ENCODE results near the gene ISCA1. TPM values are rescaled to one million over a fixed set of nuclear protein-coding genes. Genes with fewer than 3 reads are reported as not detected.
A peak's percentile ranks its signal among the peaks of the same experiment; 100 is the strongest.

Gene ISCA1
- total and polyA plus RNA-seq, 3 donors from 2014 or later = 40.9 to 66.2 (median 48.3) TPM

DNA sequence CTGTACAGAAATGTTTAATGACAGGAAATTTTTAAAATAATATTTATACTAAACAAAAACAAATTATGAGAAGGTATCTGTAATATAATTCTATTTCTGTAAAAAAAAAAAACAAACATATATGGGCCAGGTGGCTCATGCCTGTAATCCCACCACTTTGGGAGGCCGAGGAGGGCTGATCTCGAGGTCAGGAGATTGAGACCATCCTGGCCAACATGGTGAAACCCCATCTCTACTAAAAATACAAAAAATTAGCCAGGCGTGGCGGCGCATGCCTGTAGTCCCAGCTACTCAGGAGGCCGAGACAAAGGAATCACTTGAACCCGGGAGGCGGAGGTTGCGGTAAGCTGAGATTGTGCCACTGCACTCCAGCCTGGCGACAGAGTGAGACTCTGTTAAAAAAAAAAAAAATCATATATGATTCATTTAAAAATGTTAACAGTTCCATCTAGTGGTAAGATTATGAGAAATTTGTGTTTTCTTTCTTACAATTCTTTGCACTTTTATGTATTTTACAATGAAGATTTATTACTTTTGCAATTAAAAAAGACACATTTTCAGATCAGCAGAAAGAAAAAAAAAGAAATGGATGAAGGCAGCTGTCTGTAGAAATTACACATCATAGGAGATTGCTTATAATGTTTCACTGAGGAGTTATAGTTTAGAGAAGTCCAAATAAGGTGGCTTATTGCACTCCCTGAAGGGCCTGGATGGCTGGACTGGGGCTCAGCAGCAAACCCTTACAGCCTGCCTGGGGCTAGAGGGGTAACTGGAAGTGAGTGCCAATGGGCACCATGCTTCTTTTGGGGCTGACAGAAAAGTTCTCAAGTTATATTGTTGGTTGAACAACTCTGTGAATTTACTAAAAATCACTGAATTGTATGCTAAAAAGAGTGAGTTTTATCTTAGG is 43.2 kb downstream of the ISCA1 start:
- TF ChIP-seq, protein P1, sequence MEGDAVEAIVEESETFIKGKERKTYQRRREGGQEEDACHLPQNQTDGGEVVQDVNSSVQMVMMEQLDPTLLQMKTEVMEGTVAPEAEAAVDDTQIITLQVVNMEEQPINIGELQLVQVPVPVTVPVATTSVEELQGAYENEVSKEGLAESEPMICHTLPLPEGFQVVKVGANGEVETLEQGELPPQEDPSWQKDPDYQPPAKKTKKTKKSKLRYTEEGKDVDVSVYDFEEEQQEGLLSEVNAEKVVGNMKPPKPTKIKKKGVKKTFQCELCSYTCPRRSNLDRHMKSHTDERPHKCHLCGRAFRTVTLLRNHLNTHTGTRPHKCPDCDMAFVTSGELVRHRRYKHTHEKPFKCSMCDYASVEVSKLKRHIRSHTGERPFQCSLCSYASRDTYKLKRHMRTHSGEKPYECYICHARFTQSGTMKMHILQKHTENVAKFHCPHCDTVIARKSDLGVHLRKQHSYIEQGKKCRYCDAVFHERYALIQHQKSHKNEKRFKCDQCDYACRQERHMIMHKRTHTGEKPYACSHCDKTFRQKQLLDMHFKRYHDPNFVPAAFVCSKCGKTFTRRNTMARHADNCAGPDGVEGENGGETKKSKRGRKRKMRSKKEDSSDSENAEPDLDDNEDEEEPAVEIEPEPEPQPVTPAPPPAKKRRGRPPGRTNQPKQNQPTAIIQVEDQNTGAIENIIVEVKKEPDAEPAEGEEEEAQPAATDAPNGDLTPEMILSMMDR (IDR thresholded peaks at IDR 0.05) = peak in 1 of 3 experiments; percentile 33
- no peak for TF ChIP-seq POLR2A (IDR thresholded peaks at IDR 0.05)
- DNase-seq = no peak
- Histone ChIP-seq H3K27ac (no peak overlapping the region), H3K4me1 (no peaks in the 10 kb centered on the region), H3K9me3 (no peaks in the 10 kb centered on the region), H3K27me3 (no peaks in the 10 kb centered on the region), H3K36me3 (ENCODE audit: low read depth, missing control alignments) (no peaks in the 10 kb centered on the region), H3K4me3 (no peak overlapping the region)
- WGBS, 2 donors = 61 to 72% methylated on average over 10 of the region's 10 CpGs
- intact Hi-C loops (cut with DNase I; ENCODE audit: low total_unique reads) = no loop called here

DNA sequence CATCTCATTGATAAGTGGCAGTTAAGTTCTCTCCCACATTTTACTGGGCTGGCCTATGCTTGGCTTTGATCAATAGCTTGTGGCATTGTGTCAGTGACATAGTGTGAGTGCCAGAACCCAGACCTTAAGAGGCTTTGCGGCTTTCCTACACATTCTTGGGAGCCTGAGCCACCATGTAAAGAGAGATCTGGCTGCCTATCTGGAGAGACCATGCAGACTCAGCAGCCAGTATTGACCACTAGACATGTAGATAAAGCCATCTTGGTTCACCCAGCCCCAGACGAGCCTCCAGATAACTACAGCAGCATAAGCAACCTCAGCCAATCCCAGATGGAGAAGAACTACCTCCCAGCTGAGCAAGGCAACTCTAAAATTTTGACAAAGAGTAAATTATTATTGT is 51.5 kb downstream of the ISCA1 start:
- Histone ChIP-seq H3K36me3 (ENCODE audit: low read depth, missing control alignments) (no peaks in the 10 kb centered on the region), H3K4me3 (no peak overlapping the region), H3K27me3 (no peaks in the 10 kb centered on the region), H3K27ac (no peak overlapping the region), H3K4me1 (no peaks in the 10 kb centered on the region), H3K9me3 (no peaks in the 10 kb centered on the region)
- WGBS, 2 donors = 88 to 95% methylated on average over 2 of the region's 2 CpGs
- intact Hi-C loops (cut with DNase I; ENCODE audit: low total_unique reads) = no loop called here
- TF ChIP-seq, protein P1 (IDR thresholded peaks at IDR 0.05) = no peak
- TF ChIP-seq POLR2A (IDR thresholded peaks at IDR 0.05) = no peak
- DNase-seq = no peak

DNA sequence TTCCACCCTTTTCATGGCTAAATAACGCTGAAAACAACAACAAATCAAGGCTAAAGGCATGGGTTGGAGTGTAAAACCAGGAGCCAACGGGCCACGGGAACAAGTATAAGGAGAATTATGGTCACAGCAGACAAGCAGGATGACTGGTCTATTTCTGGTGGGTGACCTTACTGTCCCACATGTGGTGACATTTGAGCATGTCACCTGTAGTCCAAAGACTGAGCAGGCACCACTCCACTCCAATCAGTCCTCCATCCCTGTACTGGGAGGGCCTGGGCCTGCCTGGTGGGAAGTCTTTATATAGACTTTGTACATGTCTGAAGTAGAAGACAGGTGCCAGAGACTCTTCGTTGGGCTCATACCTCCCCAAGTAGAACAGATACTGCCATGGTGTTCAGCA is 59.7 kb downstream of the ISCA1 start:
- intact Hi-C loops (cut with DNase I; ENCODE audit: low total_unique reads) = no loop called here
- H3K9me3 ChIP-seq = no peaks in the 10 kb centered on the region
- no peak for DNase-seq
- no peak overlapping the region for H3K27ac ChIP-seq
- no peak overlapping the region for H3K4me3 ChIP-seq
- no peaks in the 10 kb centered on the region for H3K4me1 ChIP-seq
- H3K27me3 ChIP-seq = no peaks in the 10 kb centered on the region
- 81 to 91% methylated on average over 4 of the region's 4 CpGs for WGBS, 2 donors
- TF ChIP-seq POLR2A (IDR thresholded peaks at IDR 0.05) = no peak
- no peaks in the 10 kb centered on the region for H3K36me3 ChIP-seq (ENCODE audit: low read depth, missing control alignments)

DNA sequence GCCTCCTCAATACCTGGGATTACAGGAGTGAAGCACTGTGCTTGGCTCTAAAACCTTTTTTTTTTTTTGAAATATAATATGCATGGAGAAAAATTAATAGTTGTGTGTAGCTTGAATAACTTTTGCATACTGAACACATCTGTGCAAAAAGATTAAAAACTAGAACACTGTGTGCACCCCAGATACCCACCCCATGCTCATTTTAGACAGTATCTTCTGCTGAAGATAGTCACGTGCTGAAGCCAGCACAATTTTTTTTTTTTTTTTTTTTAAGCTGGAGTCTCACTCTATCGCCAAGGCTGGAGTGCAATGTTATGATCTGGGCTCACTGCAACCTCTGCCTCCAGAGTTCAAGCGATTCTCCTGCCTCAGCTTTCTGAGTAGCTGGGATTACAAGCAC is 62.7 kb downstream of the ISCA1 start:
- TF ChIP-seq POLR2A (IDR thresholded peaks at IDR 0.05) = no peak
- TF ChIP-seq, protein P1 (IDR thresholded peaks at IDR 0.05) = no peak
- Histone ChIP-seq H3K36me3 (ENCODE audit: low read depth, missing control alignments) (no peaks in the 10 kb centered on the region), H3K27me3 (no peaks in the 10 kb centered on the region), H3K4me1 (no peaks in the 10 kb centered on the region), H3K4me3 (no peak overlapping the region), H3K9me3 (no peaks in the 10 kb centered on the region), H3K27ac (no peak overlapping the region)
- WGBS, 2 donors = 69 to 74% methylated on average over 3 of the region's 3 CpGs
- intact Hi-C loops (cut with DNase I; ENCODE audit: low total_unique reads) = no loop called here
- DNase-seq = no peak

DNA sequence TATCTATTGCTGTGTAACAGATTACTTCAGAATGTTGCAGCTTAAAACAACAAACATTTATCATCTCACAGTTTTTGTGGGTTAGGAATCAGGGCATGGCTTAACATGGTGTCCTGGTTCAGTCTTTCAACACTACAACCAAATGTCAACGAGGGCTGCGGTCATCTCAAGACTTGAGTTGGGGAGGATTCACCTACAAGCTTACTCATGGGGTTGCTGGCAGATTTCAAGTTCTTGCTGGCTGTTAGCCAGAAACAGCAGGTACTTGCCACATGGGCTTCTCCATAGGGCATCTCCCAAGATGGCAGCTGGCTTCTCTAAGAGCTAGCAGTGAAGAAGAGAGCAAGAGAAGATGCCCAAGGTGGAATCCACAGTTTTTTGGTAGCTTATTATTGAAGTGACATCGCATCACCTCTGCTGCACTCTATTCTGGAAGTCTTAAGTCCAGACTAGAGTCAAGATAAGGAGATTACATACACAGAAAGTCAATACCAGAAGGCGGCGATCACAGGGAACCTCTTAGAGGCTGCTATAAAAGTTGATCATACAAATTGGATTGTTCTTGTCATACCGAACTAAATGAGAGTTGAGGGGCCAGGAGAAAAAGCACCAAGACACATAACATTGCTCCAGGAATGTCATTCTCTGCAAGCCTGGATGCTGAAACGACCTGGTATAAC is 65.1 kb downstream of the ISCA1 start:
- Histone ChIP-seq H3K9me3 (no peaks in the 10 kb centered on the region), H3K36me3 (ENCODE audit: low read depth, missing control alignments) (no peaks in the 10 kb centered on the region), H3K4me3 (no peak overlapping the region), H3K27ac (no peak overlapping the region), H3K4me1 (no peaks in the 10 kb centered on the region), H3K27me3 (no peaks in the 10 kb centered on the region)
- no peak for DNase-seq
- 91% methylated on average over 7 of the region's 7 CpGs for WGBS, 2 donors
- intact Hi-C loops (cut with DNase I; ENCODE audit: low total_unique reads) = no loop called here
- TF ChIP-seq, protein P1 (IDR thresholded peaks at IDR 0.05) = no peak
- no peak for TF ChIP-seq POLR2A (IDR thresholded peaks at IDR 0.05)
